Upper lobe of right lung (tissue), 1 donor: Measurements from ENCODE around the gene HMCES. TPM values are rescaled to one million over a fixed set of nuclear protein-coding genes. Genes with fewer than 3 reads are reported as not detected.

ENCODE experiments used
- ATAC-seq: fragments of 200-7000 bp; cut with Tn5 transposase; one replicate; pipeline ENCODE4 v1.9.1; 2020; ENCODE audit warnings: mild to moderate bottlenecking, moderate library complexity
- DNase-seq: peaks from one replicate; pipeline ENCODE4 v3.0.0-alpha.2; 2020
- H3K27ac ChIP-seq: fragments of 200-600 bp; one replicate; pipeline ENCODE4 v1.8.0; 2022
- H3K27me3 ChIP-seq: fragments of 200-600 bp; one replicate; pipeline ENCODE4 v1.8.0; 2022; ENCODE audit warnings: mild to moderate bottlenecking
- H3K36me3 ChIP-seq: fragments of 200-600 bp; one replicate; pipeline ENCODE4 v1.8.0; 2022
- H3K4me1 ChIP-seq: fragments of 200-600 bp; one replicate; pipeline ENCODE4 v1.8.0; 2022
- H3K4me3 ChIP-seq: fragments of 200-600 bp; one replicate; pipeline ENCODE4 v1.8.0; 2022; ENCODE audit warnings: mild to moderate bottlenecking
- H3K9me3 ChIP-seq: fragments of 200-600 bp; one replicate; pipeline ENCODE4 v1.8.0; 2022
- CTCF ChIP-seq: fragments of 200-600 bp; IDR thresholded peaks from one replicate; pipeline ENCODE4 v1.8.0; 2022; ENCODE audit warnings: antibody characterized with exemption
- intact Hi-C: fragments of 100-400 bp; cut with DNase I; formaldehyde crosslinking; loops from one replicate; pipeline ENCODE4 v1.11.0; 2022
- total RNA-seq: library from RNA; stranded (reverse); fragmentation: NEBNext Ultra II Directional; extraction: Animal tissue kit (Norgen Biotek cat#: 25700); gene quantifications from one replicate; pipeline ENCODE4 v1.2.1, GENCODE V29; 2021
- donor health status: DM: no; HTN: yes; CAD: no; lungs with severe emphysema.

The HMCES gene
- total RNA-seq, 1 donor from 2014 or later, result 34.8 TPM

GRCh38 chr3:129291236-129291886 is 12.7 kb downstream of the HMCES start:
- TF ChIP-seq CTCF, result no peak
- intact Hi-C loops, result no loop called here
- Histone ChIP-seq H3K9me3 (no peaks in the 10 kb centered on the region), H3K4me3 (no peak overlapping the region), H3K4me1 (no peaks in the 10 kb centered on the region), H3K36me3 (peaks cover 51% of the 10 kb centered on the region), H3K27ac (no peak overlapping the region), H3K27me3 (no peaks in the 10 kb centered on the region)
- no peak for ATAC-seq
- no peak for DNase-seq

GRCh38 chr3:129295286-129295685 is 16.6 kb downstream of the HMCES start:
- Histone ChIP-seq H3K27ac (no peak overlapping the region), H3K4me3 (no peak overlapping the region), H3K27me3 (no peaks in the 10 kb centered on the region), H3K9me3 (no peaks in the 10 kb centered on the region), H3K4me1 (no peaks in the 10 kb centered on the region), H3K36me3 (peaks cover 69% of the 10 kb centered on the region)
- no peak for TF ChIP-seq CTCF
- intact Hi-C loops, result no loop called here
- no peak for ATAC-seq
- DNase-seq, result no peak

GRCh38 chr3:129304146-129304961 is 25.7 kb downstream of the HMCES start:
- Histone ChIP-seq H3K27me3 (no peaks in the 10 kb centered on the region), H3K4me1 (peaks cover 14% of the 10 kb centered on the region), H3K27ac (peak overlapping the region; percentile 74), H3K4me3 (no peak overlapping the region), H3K36me3 (peaks cover 50% of the 10 kb centered on the region), H3K9me3 (no peaks in the 10 kb centered on the region)
- TF ChIP-seq CTCF, result no peak
- DNase-seq, result no peak
- no peak for ATAC-seq
- intact Hi-C loops, result no loop called here

- ATAC-seq (no peak), DNase-seq (no peak)
- Histone ChIP-seq H3K9me3 (no peaks in the 10 kb centered on the region), H3K4me1 (peaks cover 14% of the 10 kb centered on the region), H3K4me3 (no peak overlapping the region), H3K27me3 (no peaks in the 10 kb centered on the region), H3K36me3 (peaks cover 45% of the 10 kb centered on the region), H3K27ac (peak overlapping the region; percentile 74)
- intact Hi-C loops, result no loop called here
- no peak for TF ChIP-seq CTCF
These were observed 26.2 kb downstream of the HMCES start for GRCh38 chr3:129304962-129305222.

GRCh38 chr3:129305592-129306091 is 27.0 kb downstream of the HMCES start:
- intact Hi-C loops, result no loop called here
- peak; percentile 97 for ATAC-seq
- H3K36me3 ChIP-seq, result peaks cover 37% of the 10 kb centered on the region
- peak overlapping the region; percentile 74 for H3K27ac ChIP-seq
- peak overlapping the region; percentile 28 for H3K4me3 ChIP-seq
- peaks cover 14% of the 10 kb centered on the region for H3K4me1 ChIP-seq
- H3K9me3 ChIP-seq, result no peaks in the 10 kb centered on the region
- TF ChIP-seq CTCF, result no peak
- no peaks in the 10 kb centered on the region for H3K27me3 ChIP-seq
- peak; percentile 95 for DNase-seq
